A549 (cell line): Measurements from ENCODE around the gene ARHGAP44. TPM values are rescaled to one million over a fixed set of nuclear protein-coding genes. Genes with fewer than 3 reads are reported as not detected.

ENCODE experiments used
- ATAC-seq, 2 experiments: fragments of 200-7000 bp in 1 of 2; fragments of >200 bp in 1 of 2; cut with Nextera tagmentation in 1 of 2; cut with Tn5 transposase in 1 of 2; 3 replicates each; pipeline versions ENCODE4 v1.8.0 to v1.9.1; 2018 to 2020; ENCODE audit warnings: mild to moderate bottlenecking in 1 of 2, moderate library complexity in 1 of 2
- CTCF ChIA-PET: fragments of 300-600 bp; sonication (Branson Sonifier 250); formaldehyde crosslinking; extraction: SDS; loops from one replicate; lab custom pipeline; 2021; ENCODE audit warnings: antibody characterized with exemption, inconsistent platforms; lab: Yijun Ruan, JAX
- POLR2A ChIA-PET: fragments of 350-600 bp; formaldehyde crosslinking; extraction: SDS; loops from one replicate; lab custom pipeline; 2021; ENCODE audit warnings: antibody characterized with exemption, inconsistent platforms; lab: Yijun Ruan, JAX
- DNase-seq, 2 experiments: peaks; one replicate each; pipeline versions ENCODE4 v3.0.0 to v3.0.0-alpha.2; 2011 to 2016; ENCODE audit warnings: low read depth in 1 of 2, low spot score in 1 of 2
- FAIRE-seq: peaks from 2 replicates; lab custom pipeline; 2011; peaks lifted over from hg19 to GRCh38; lab: Jason Lieb, UNC
- H3K27ac ChIP-seq, 2 experiments: fragments of >200 bp; sonication (Bioruptor Twin); formaldehyde crosslinking; 3 replicates each; pipeline ENCODE4 v1.5.1; 2016 to 2017
- H3K4me1 ChIP-seq: fragments of >200 bp; sonication (Bioruptor Twin); formaldehyde crosslinking; 3 replicates; pipeline ENCODE4 v1.6.1; 2016
- H3K4me2 ChIP-seq: fragments of >200 bp; sonication (Bioruptor Twin); formaldehyde crosslinking; 3 replicates; pipeline ENCODE4 v1.6.1; 2016
- H3K4me3 ChIP-seq: fragments of >200 bp; sonication (Bioruptor Twin); formaldehyde crosslinking; 3 replicates; pipeline ENCODE4 v1.5.1; 2016
- H3K9me3 ChIP-seq: fragments of >200 bp; sonication (Bioruptor Twin); formaldehyde crosslinking; 3 replicates; pipeline ENCODE4 v1.6.1; 2016
- ATOH8 ChIP-seq: fragments of 250-450 bp; sonication (Bioruptor Pico); IDR thresholded peaks from 2 replicates; pipeline ENCODE4 v1.5.0; 2020; ENCODE audit warnings: low read depth, mild to moderate bottlenecking, moderate library complexity
- BCL3 ChIP-seq: fragments of >200 bp; sonication (Bioruptor Twin); formaldehyde crosslinking; IDR thresholded peaks from 3 replicates; pipeline ENCODE4 v1.6.1; 2016
- BHLHE40 ChIP-seq: IDR thresholded peaks from 2 replicates; pipeline ENCODE4 v1.6.1; 2012; ENCODE audit warnings: low read depth, low read length, inconsistent platforms
- CBX8 ChIP-seq: fragments of 200-600 bp; sonication (generic); IDR thresholded peaks from 2 replicates; pipeline ENCODE4 v1.6.1; 2016
- CEBPB ChIP-seq, 2 experiments: fragments of >200 bp in 1 of 2; sonication (Bioruptor Twin) in 1 of 2; formaldehyde crosslinking in 1 of 2; IDR thresholded peaks; 2 replicates each; pipeline ENCODE4 v1.6.1; 2012 to 2016
- CHD2 ChIP-seq: fragments of 150-350 bp; IDR thresholded peaks from 2 replicates; pipeline ENCODE4 v1.6.1; 2014; ENCODE audit warnings: low read length; ENCODE audit not compliant: partially characterized antibody
- CTCF ChIP-seq: fragments of >200 bp; sonication (Bioruptor Twin); formaldehyde crosslinking; IDR thresholded peaks from 3 replicates; pipeline ENCODE4 v1.5.1; 2016
- EHMT2 ChIP-seq: fragments of 200-600 bp; sonication (generic); IDR thresholded peaks from 2 replicates; pipeline ENCODE4 v1.6.1; 2016; ENCODE audit warnings: antibody characterized with exemption, low read depth, mild to moderate bottlenecking, moderate library complexity
- EP300 ChIP-seq, 2 experiments: fragments of >200 bp; sonication (Bioruptor Twin); formaldehyde crosslinking; IDR thresholded peaks; 2 replicates in 1 of 2; 3 replicates in 1 of 2; pipeline ENCODE4 v1.6.1; 2016 to 2017
- FOSB ChIP-seq: fragments of 250-450 bp; sonication (Bioruptor Pico); IDR thresholded peaks from 2 replicates; pipeline ENCODE4 v1.5.0; 2020; ENCODE audit warnings: mild to moderate bottlenecking, moderate library complexity
- FOXS1 ChIP-seq: fragments of 250-450 bp; sonication (Bioruptor Pico); IDR thresholded peaks from 2 replicates; pipeline ENCODE4 v1.5.0; 2020; ENCODE audit warnings: mild to moderate bottlenecking, moderate library complexity
- HOXA7 ChIP-seq: fragments of 250-450 bp; sonication (Bioruptor Pico); IDR thresholded peaks from 2 replicates; pipeline ENCODE4 v1.5.0; 2020; ENCODE audit warnings: mild to moderate bottlenecking, moderate library complexity
- HOXB13 ChIP-seq: fragments of 250-450 bp; sonication (Bioruptor Pico); IDR thresholded peaks from 2 replicates; pipeline ENCODE4 v1.5.0; 2020; ENCODE audit warnings: low read depth, mild to moderate bottlenecking, moderate library complexity
- HOXB5 ChIP-seq: fragments of 250-450 bp; sonication (Bioruptor Pico); IDR thresholded peaks from 2 replicates; pipeline ENCODE4 v1.5.0; 2020; ENCODE audit warnings: mild to moderate bottlenecking, moderate library complexity
- JUN ChIP-seq, 2 experiments: fragments of >200 bp; sonication (Bioruptor Twin); formaldehyde crosslinking; IDR thresholded peaks; 2 replicates in 1 of 2; 3 replicates in 1 of 2; pipeline ENCODE4 v1.6.1; 2016 to 2017
- KDM5A ChIP-seq: fragments of 200-600 bp; sonication (generic); IDR thresholded peaks from 2 replicates; pipeline ENCODE4 v1.6.1; 2016; ENCODE audit warnings: antibody characterized with exemption, mild to moderate bottlenecking
- MAFK ChIP-seq: fragments of 450-650 bp; IDR thresholded peaks from 2 replicates; pipeline ENCODE4 v1.6.1; 2014; ENCODE audit not compliant: partially characterized antibody
- MAX ChIP-seq: IDR thresholded peaks from 2 replicates; pipeline ENCODE4 v1.6.1; 2012
- MYC ChIP-seq: IDR thresholded peaks from 2 replicates; pipeline ENCODE4 v1.6.1; 2012; ENCODE audit warnings: mild to moderate bottlenecking, inconsistent platforms, low read length, improper control_type of control experiment, borderline replicate concordance
- PBX3 ChIP-seq: IDR thresholded peaks from 2 replicates; pipeline ENCODE4 v1.6.1; 2012
- POLR2AphosphoS2 ChIP-seq: conservative IDR thresholded peaks from 2 replicates; pipeline ENCODE4 v1.6.1; 2012; ENCODE audit warnings: low read length, improper control_type of control experiment, inconsistent platforms
- RAD21 ChIP-seq, 2 experiments: fragments of >200 bp in 1 of 2; sonication (Bioruptor Twin) in 1 of 2; formaldehyde crosslinking in 1 of 2; IDR thresholded peaks in 1 of 2; conservative IDR thresholded peaks in 1 of 2; 2 replicates in 1 of 2; 3 replicates in 1 of 2; pipeline ENCODE4 v1.6.1; 2012 to 2018; ENCODE audit warnings: inconsistent platforms in 1 of 2
- RARB ChIP-seq: fragments of 250-450 bp; sonication (Bioruptor Pico); IDR thresholded peaks from 2 replicates; pipeline ENCODE4 v1.8.0; 2021; ENCODE audit warnings: mild to moderate bottlenecking, moderate library complexity
- REST ChIP-seq: fragments of 200-600 bp; sonication (generic); IDR thresholded peaks from 2 replicates; pipeline ENCODE4 v1.6.1; 2016; ENCODE audit warnings: antibody characterized with exemption, mild to moderate bottlenecking, moderate library complexity
- TFCP2L1 ChIP-seq: fragments of 250-450 bp; sonication (Bioruptor Pico); IDR thresholded peaks from 2 replicates; pipeline ENCODE4 v1.5.0; 2021; ENCODE audit warnings: mild to moderate bottlenecking
- ZSCAN20 ChIP-seq: fragments of 250-450 bp; sonication (Bioruptor Pico); IDR thresholded peaks from 2 replicates; pipeline ENCODE4 v1.8.0; 2022; ENCODE audit warnings: mild to moderate bottlenecking, moderate library complexity
- polyA plus RNA-seq, 4 experiments: library from polyadenylated mRNA; depleted of rRNA in 3 of 4; stranded (reverse); fragments of >200 nt; fragmentation: RNase III in 1 of 4; extraction: RNeasy Plus Mini Kit Qiagen cat#74134 plus additional on column Dnase treatment in 1 of 4; gene quantifications; 2 replicates in 3 of 4; 3 replicates in 1 of 4; pipeline ENCODE4 v1.2.3, GENCODE V29; 2011 to 2017

ARHGAP44 gene
- polyA plus RNA-seq, 2 of the 4 experiments (the other 2 are of a cell fraction), result 4.1 to 4.2 TPM

GRCh38 chr17:13035420-13035819 lies 246.1 kb downstream of the ARHGAP44 start (continued):
- no peak for TF ChIP-seq ATOH8
- TF ChIP-seq HOXB5 (CRISPR knock-in tag), result no peak
- no peak for TF ChIP-seq TFCP2L1 (CRISPR knock-in tag)
- no peak for TF ChIP-seq JUN (IDR thresholded peaks at IDR 0.05)
- TF ChIP-seq POLR2AphosphoS2, result no peak
- no peak for TF ChIP-seq RARB
- TF ChIP-seq MAFK, result no peak
- TF ChIP-seq HOXB13 (CRISPR knock-in tag), result no peak
- TF ChIP-seq ZSCAN20 (CRISPR knock-in tag), result no peak
- no peak for TF ChIP-seq CEBPB (IDR thresholded peaks at IDR 0.05)
- no peak for TF ChIP-seq KDM5A
- TF ChIP-seq CHD2, result no peak
- no peak for TF ChIP-seq RAD21 (conservative IDR thresholded peaks at IDR 0.05 in 1 of 2, IDR thresholded peaks at IDR 0.05 in 1 of 2)
- TF ChIP-seq FOSB (CRISPR knock-in tag), result no peak
- no peak for TF ChIP-seq PBX3
- no peak for TF ChIP-seq CTCF

- no peak for TF ChIP-seq BHLHE40
- TF ChIP-seq BCL3, result no peak
- no peak for TF ChIP-seq HOXA7
- no peak for TF ChIP-seq KDM5A
- no peak for TF ChIP-seq EHMT2
- TF ChIP-seq RAD21 (conservative IDR thresholded peaks at IDR 0.05 in 1 of 2, IDR thresholded peaks at IDR 0.05 in 1 of 2), result no peak
- TF ChIP-seq EP300 (IDR thresholded peaks at IDR 0.05), result no peak
- TF ChIP-seq REST, result no peak
- no peak for TF ChIP-seq MYC
- TF ChIP-seq MAFK, result no peak
- TF ChIP-seq CBX8, result no peak
- TF ChIP-seq FOXS1, result no peak
- no peak for TF ChIP-seq MAX
- CTCF ChIA-PET, result no interaction called here
- H3K27ac ChIP-seq, result no peak overlapping the region
- no peaks in the 10 kb centered on the region for H3K4me1 ChIP-seq
- no peak overlapping the region for H3K4me3 ChIP-seq
- no peak for FAIRE-seq
- no peak for DNase-seq
- POLR2A ChIA-PET, result no interaction called here
- no peak for ATAC-seq
- H3K9me3 ChIP-seq, result peaks cover 17% of the 10 kb centered on the region; the same call in 1 of the 3 replicates
- no peak overlapping the region for H3K4me2 ChIP-seq
Measured at GRCh38 chr17:13036751-13037150, 247.5 kb downstream of the ARHGAP44 start.
